HG02870 (cell line): ENCODE results near the gene PRKAG2.
A peak's percentile ranks its signal among the peaks of the same experiment; 100 is the strongest.

Source experiments
- ATAC-seq: cut with Tn5 transposase; IDR thresholded peaks from one replicate; pipeline ENCODE4 v1.9.1; 2021; ENCODE audit warnings: mild to moderate bottlenecking, moderate library complexity; ENCODE audit not compliant: unreplicated experiment

PRKAG2 gene

DNA sequence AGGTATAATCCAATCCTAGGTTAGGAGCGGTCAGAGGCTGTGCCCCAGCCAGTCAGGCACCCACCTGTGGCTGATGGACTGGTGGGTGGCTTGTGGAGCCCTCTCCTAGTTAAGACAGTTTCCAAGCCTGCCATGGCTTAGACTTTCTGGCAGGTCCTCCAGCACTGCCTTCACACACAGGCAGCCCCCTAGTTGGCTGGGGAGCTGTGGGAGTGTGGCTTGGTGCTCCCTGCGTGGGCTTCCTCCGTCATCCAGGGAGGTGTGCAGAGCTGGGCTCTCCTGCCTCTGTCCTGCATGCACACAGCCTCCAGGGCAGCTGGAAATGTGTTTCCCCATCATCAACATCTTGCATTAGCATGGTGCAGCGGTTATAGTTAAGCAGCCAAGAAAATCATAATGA is 273.0 kb downstream of the PRKAG2 start:
- no peak for ATAC-seq

DNA sequence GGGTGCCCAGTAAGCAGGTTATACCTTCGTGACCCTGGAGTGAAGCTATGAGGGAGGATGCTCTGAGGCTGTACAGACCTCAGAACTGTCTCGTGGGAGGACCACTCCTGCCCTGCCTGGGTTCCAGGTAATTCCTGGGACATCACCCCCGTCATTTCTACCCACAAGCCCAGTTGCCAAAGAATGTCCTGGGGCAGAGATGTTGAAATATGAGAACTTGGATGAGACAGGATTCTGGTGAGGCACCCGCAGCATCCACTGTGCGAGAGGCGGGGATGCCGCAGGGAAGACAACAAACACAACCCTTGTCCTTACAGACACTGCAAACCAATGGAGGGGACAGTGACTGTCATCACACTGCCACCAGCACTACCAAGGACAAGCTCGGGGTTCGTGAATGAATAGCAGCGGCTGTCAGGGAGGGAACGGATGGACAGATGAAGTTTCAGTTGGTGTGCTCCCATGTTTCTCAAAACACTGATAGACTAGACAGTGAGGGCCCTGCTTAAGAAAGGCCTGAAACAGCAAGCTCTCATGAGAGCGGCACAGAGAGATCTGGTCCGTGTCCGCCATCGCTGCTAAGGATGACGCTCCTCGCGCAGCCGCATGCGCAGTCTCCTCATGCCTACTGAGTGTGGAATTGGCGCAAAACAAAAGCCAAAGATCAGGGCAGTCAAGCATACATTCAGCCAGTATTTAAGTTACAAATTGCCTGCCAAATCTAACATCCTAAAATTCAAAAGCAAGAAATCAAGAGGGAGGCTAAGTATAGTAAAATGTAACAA is 275.2 kb downstream of the PRKAG2 start:
- ATAC-seq = no peak

DNA sequence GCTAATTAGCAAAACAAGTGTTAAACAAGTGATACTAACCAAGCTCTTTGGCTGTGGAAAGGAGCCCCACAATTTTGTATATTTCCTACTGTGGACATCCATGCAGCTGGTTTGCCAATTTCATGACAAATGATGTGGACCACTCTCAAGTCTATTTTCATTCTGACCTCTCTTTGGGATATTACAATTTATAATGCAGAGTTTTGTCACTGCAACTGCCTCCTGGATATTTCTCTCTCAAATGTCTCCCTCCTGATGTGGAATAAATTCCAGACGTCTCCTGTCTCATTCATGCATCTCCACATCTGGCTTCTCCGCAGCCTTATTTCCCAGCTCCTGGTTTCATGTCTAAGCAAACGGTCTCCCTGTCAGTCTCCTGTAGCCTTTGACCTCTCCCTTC is 276.6 kb downstream of the PRKAG2 start:
- ATAC-seq = no peak

- ATAC-seq = no peak
Observed at GRCh38 chr7:151599401-151600227, 277.3 kb downstream of the PRKAG2 start.

- no peak for ATAC-seq
Observed at GRCh38 chr7:151597541-151598444, 279.1 kb downstream of the PRKAG2 start.

DNA sequence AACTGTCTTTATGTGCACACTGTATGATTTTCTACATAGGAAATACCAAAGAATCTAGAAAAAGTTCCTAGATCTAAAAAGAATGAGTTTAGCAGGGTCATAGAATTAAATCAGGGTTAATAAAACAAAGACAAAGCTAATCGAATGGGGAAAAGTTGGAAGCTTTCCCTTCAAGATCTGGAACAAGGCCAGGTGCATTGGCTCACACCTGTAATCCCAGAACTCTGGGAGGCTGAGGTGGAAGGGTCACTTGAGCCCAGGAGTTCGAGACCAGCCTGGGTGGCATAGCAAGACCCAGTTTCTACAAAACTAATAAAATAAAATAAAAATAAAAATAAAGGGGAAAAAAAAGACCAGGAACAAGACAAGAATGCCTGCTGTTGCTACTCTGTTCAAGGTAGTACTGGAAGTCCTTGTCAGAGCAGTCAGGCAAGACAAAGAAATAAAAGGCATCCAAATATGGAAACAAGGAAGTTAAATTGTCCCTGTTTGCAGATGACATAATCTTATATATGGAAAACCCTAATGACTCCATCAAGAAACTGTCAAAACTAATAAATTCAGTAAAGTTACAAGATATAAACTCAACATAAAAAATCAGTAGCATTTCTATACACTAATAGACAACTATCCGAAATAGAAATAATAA is 281.1 kb downstream of the PRKAG2 start:
- ATAC-seq = no peak

- ATAC-seq = no peak
Observed at GRCh38 chr7:151592868-151593486, 283.9 kb downstream of the PRKAG2 start.

DNA sequence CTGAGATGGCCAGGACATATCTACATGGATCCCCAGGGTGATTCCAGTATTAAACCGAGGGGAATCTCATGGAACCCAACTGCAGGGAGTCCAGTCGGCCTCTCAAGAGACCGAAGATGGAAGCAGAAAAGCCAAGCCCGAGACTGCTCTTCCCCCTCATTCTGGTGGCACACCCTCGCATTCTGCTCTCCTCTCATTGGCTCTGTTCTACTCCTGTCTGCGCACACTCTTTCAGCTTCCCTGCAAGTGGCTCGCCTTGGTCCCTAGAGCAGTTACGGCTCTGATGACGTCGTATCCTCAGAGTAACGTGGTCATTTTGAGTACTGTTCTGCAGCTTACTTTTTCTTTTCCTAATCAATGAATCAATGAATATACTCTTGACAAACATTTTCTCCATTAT is 284.6 kb downstream of the PRKAG2 start:
- no peak for ATAC-seq

GRCh38 chr7:151591866-151592265 is 285.0 kb downstream of the PRKAG2 start:
- ATAC-seq = no peak

GRCh38 chr7:151590850-151591771 is 285.8 kb downstream of the PRKAG2 start:
- no peak for ATAC-seq

DNA sequence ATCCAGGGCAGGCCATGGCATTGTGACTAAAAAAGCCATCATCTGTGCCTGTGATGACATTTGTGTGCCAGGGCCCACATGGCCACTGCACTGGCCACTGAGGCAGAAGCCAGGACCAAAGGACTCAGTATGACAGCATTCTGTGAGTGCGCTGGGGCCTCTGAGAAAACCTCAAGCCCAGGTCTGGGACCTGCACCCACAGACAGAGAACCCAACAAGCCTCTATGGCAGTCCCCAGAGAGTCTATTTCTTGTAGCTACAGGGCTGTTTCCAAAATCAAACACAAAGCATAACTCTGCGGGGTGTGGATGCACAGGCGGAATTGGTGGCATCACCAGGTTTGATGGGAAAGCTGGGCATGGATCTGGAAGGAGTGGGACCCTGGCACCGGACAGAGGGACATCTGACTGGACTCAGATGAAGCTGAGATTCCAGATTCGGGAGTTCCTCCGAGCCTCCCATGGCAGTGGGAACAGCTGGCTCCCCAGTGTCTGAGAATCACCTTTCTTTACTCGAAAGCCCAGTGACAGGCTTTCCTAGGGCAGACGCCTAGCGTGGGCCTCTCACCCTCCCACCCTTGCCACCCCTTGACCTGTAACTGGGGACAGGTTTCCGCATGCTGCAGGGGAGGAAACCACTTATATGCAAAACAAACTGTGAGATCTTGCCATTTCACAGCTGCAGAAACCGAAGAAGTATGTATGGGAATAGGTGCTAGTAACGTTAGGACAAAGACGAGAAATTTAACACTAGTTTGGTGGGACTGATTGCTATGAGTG is 286.7 kb downstream of the PRKAG2 start:
- peak; percentile 87 for ATAC-seq

DNA sequence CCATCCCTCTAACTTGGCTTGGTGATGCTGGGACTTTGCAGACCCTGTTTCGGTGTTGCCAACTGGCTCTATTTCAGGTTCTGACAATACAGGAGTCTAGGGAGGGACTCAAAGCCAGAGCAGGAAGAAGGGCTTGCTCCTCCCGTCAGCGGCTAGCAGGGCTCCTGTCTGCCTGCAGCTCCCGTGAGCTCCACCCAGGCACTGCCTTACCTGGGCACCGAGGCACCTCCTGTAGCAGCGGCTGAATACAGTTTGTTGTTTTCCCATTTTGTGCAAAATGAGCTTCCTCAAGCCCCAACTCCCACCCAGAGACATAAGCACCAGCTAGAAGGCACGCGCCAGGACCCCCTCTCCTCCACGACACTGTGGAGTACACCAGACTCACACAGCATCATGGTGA is 287.9 kb downstream of the PRKAG2 start:
- no peak for ATAC-seq

DNA sequence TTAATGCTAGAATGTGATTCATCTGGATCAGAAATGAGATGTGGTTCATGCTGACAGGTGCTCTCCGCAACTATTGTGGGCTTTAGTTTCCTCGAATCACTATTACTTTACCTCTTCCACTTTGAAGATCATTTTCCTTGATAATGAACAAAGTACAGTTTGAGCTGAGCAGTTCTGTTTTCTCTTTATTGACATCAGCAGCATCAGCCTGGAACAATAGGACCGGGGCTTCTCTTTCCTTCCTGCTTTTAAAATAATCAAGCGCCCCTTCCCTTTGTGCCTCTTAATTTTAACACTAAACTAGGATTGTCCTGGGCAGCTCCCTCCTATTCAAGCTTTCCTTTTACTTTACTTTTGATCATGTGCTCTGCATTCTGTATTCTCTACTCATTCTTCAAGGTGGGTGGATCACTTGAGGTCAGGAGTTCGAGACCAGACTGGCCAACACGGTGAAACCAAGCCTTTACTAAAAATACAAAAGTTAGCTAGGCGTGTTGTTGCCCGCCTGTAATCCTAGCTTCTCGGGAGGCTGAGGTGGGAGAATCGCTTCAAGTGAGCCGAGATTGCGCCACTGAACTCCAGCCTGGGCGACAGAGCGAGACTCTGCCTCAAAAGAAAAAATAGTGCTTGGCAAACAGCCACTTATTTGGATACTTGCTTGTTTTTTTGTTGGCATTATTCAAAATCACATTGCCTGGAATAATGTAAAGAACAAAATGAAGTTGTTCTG is 290.2 kb downstream of the PRKAG2 start:
- ATAC-seq = no peak

DNA sequence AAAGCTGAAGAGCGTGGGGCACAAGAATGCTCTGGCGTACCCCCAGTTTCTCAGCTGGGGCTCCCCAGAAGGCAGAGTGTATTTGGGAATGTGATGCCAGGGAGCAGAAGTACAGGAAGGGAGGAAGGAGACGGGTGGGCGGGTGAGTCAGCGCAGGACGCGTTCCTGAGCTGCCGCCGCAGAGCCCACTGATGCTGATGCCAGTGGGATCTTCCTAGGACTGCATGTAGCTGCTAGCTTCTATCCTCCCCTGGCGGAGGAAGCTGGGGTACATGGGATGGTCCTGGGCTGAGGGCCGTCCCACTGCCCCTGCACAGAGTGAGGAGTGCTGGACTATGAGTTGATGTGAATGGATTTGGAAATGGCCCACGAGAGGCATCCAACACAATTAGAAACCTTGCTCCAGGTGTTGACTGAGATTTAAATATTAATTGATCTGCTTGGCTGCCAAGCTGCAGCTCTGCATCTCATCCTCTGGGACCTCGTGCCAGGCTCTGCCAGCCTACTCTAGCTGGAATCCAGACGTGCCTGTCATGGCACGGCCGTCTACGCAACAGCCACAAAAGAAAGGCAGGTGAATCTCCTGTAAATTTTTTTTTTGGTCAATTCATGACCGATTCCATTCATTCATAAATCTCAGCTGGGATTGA is 291.0 kb downstream of the PRKAG2 start:
- no peak for ATAC-seq

- ATAC-seq = no peak
Observed at GRCh38 chr7:151581741-151582140, 295.2 kb downstream of the PRKAG2 start.

DNA sequence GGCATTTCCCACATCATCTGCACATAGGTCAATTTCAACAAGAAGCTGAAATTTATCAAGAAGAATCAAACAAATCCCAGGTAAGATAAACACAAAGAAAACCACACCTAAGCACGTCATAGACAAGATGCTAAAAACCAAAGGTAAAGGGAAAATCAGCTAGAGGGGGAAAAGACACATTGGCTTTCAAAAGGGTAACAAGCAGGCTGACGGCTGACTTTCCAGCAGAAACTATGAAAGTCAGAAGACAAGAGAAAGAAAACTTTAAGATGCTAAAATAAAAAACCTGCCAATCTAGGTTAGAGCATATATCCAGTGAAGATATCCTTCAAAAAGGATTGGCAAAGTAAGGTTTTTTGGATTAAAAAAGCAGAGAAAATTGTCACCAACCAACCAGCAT is 297.3 kb downstream of the PRKAG2 start:
- ATAC-seq = no peak

- no peak for ATAC-seq
Observed at GRCh38 chr7:151575410-151575809, 301.5 kb downstream of the PRKAG2 start.
